WTC11 (cell line): Measurements from ENCODE around the gene MIAT. TPM values are rescaled to one million over a fixed set of nuclear protein-coding genes. Genes with fewer than 3 reads are reported as not detected.

Source experiments
- ATAC-seq: fragments of 200-7000 bp; cut with Tn5 transposase; 2 replicates; pipeline ENCODE4 v1.10.0; 2021; ENCODE audit warnings: mild to moderate bottlenecking, moderate library complexity
- CTCF ChIA-PET: fragments of 300-600 bp; sonication (Branson Sonifier 250); formaldehyde crosslinking; loops from one replicate; lab custom pipeline; 2021; ENCODE audit warnings: antibody characterized with exemption; lab: Charles Lee
- POLR2A ChIA-PET: fragments of 350-600 bp; sonication (Branson Sonifier 250); formaldehyde crosslinking; loops from one replicate; lab custom pipeline; 2021; ENCODE audit warnings: antibody characterized with exemption; lab: Charles Lee
- DNase-seq: peaks from one replicate; pipeline ENCODE4 v3.0.0; 2021; ENCODE audit warnings: low spot score
- H3K27ac Mint-ChIP-seq: 2 replicates; pipeline ENCODE4 v1.8.0; 2021; ENCODE audit warnings: mixed read lengths
- H3K27me3 Mint-ChIP-seq: 2 replicates; pipeline ENCODE4 v1.8.0; 2021; ENCODE audit warnings: low read depth, mild to moderate bottlenecking, moderate library complexity, mixed read lengths
- H3K36me3 Mint-ChIP-seq: 2 replicates; pipeline ENCODE4 v1.8.0; 2021; ENCODE audit warnings: mixed read lengths
- H3K4me1 Mint-ChIP-seq: 2 replicates; pipeline ENCODE4 v1.8.0; 2022; ENCODE audit warnings: mixed read lengths
- H3K4me3 Mint-ChIP-seq: 2 replicates; pipeline ENCODE4 v1.8.0; 2021; ENCODE audit warnings: mild to moderate bottlenecking, moderate library complexity, mixed read lengths
- H3K9me3 Mint-ChIP-seq: 2 replicates; pipeline ENCODE4 v1.8.0; 2021; ENCODE audit warnings: mixed read lengths
- ATF2 ChIP-seq: sonication (generic); formaldehyde crosslinking; IDR thresholded peaks from 2 replicates; pipeline ENCODE4 v1.8.1; 2022; ENCODE audit warnings: low read depth, missing genetic modification reagents, borderline replicate concordance
- CBFB ChIP-seq: sonication (generic); formaldehyde crosslinking; IDR thresholded peaks from 2 replicates; pipeline ENCODE4 v1.8.1; 2022; ENCODE audit warnings: mild to moderate bottlenecking, low read depth, missing genetic modification reagents
- CTCF ChIP-seq: fragments of 200-600 bp; IDR thresholded peaks from 2 replicates; pipeline ENCODE4 v1.8.0; 2022; ENCODE audit warnings: antibody characterized with exemption
- E2F4 ChIP-seq: sonication (generic); formaldehyde crosslinking; IDR thresholded peaks from 2 replicates; pipeline ENCODE4 v1.8.1; 2022; ENCODE audit warnings: low read depth, mild to moderate bottlenecking, moderate library complexity, missing genetic modification reagents, borderline replicate concordance
- FOXJ3 ChIP-seq: sonication (generic); formaldehyde crosslinking; IDR thresholded peaks from 2 replicates; pipeline ENCODE4 v1.9.0; 2021; ENCODE audit warnings: missing genetic modification reagents, mild to moderate bottlenecking, borderline replicate concordance
- GABPB1 ChIP-seq: sonication (generic); formaldehyde crosslinking; IDR thresholded peaks from 2 replicates; pipeline ENCODE4 v1.8.1; 2023; ENCODE audit warnings: mild to moderate bottlenecking, missing genetic modification reagents
- IRF2 ChIP-seq: sonication (generic); formaldehyde crosslinking; IDR thresholded peaks from 2 replicates; pipeline ENCODE4 v1.8.0; 2022; ENCODE audit warnings: low read depth, missing genetic modification reagents, borderline replicate concordance
- NR3C1 ChIP-seq: sonication (generic); formaldehyde crosslinking; conservative IDR thresholded peaks from 2 replicates; pipeline ENCODE4 v1.8.1; 2023; ENCODE audit warnings: low read depth, mild to moderate bottlenecking, missing genetic modification reagents
- PREB ChIP-seq: sonication (generic); formaldehyde crosslinking; IDR thresholded peaks from 2 replicates; pipeline ENCODE4 v1.8.1; 2022; ENCODE audit warnings: mild to moderate bottlenecking, missing genetic modification reagents, moderate library complexity, borderline replicate concordance
- PRRX2 ChIP-seq: fragments of 250-450 bp; sonication (Bioruptor Pico); IDR thresholded peaks from 2 replicates; pipeline ENCODE4 v1.8.0; 2021; ENCODE audit warnings: mild to moderate bottlenecking
- RELA ChIP-seq: sonication (generic); formaldehyde crosslinking; IDR thresholded peaks from 2 replicates; pipeline ENCODE4 v1.8.1; 2022; ENCODE audit warnings: missing genetic modification reagents, mild to moderate bottlenecking, borderline replicate concordance
- TP53 ChIP-seq: sonication (generic); formaldehyde crosslinking; IDR thresholded peaks from 2 replicates; pipeline ENCODE4 v1.8.1; 2023; ENCODE audit warnings: mild to moderate bottlenecking, missing genetic modification reagents
- ZBTB21 ChIP-seq: sonication (generic); formaldehyde crosslinking; IDR thresholded peaks from 2 replicates; pipeline ENCODE4 v1.8.1; 2023; ENCODE audit warnings: mild to moderate bottlenecking, missing genetic modification reagents, borderline replicate concordance
- ZBTB43 ChIP-seq: sonication (generic); formaldehyde crosslinking; IDR thresholded peaks from 2 replicates; pipeline ENCODE4 v1.8.1; 2023; ENCODE audit warnings: mild to moderate bottlenecking, missing genetic modification reagents
- ZNF138 ChIP-seq: sonication (generic); formaldehyde crosslinking; conservative IDR thresholded peaks from 2 replicates; pipeline ENCODE4 v1.8.1; 2022; ENCODE audit warnings: mild to moderate bottlenecking, moderate library complexity, missing genetic modification reagents
- ZNF232 ChIP-seq: sonication (generic); formaldehyde crosslinking; IDR thresholded peaks from 2 replicates; pipeline ENCODE4 v1.8.0; 2022; ENCODE audit warnings: mild to moderate bottlenecking, missing genetic modification reagents
- ZNF281 ChIP-seq: sonication (generic); formaldehyde crosslinking; IDR thresholded peaks from 2 replicates; pipeline ENCODE4 v1.8.0; 2023; ENCODE audit warnings: mild to moderate bottlenecking, missing genetic modification reagents
- ZNF423 ChIP-seq: fragments of 250-450 bp; sonication (Bioruptor Pico); IDR thresholded peaks from 2 replicates; pipeline ENCODE4 v2.1.2; 2022; ENCODE audit warnings: mild to moderate bottlenecking, moderate library complexity
- total RNA-seq: library from RNA; stranded (reverse); gene quantifications from 3 replicates; pipeline ENCODE4 v1.2.3, GENCODE V29; 2021

MIAT gene
- total RNA-seq, 1 experiment from 2014 or later: 50.7 TPM

GRCh38 chr22:26648528-26649388, 8.6 kb upstream of the MIAT start:
- peak overlapping the region; percentile 46 for H3K27ac Mint-ChIP-seq
- H3K36me3 Mint-ChIP-seq: no peaks in the 10 kb centered on the region
- H3K4me3 Mint-ChIP-seq: peak overlapping the region; percentile 53
- H3K27me3 Mint-ChIP-seq: peaks cover 11% of the 10 kb centered on the region
- H3K4me1 Mint-ChIP-seq: peaks cover 66% of the 10 kb centered on the region
- ChIA-PET CTCF (no interaction called here), POLR2A (no interaction called here)
- DNase-seq: no peak
- no peak for ATAC-seq
- no peaks in the 10 kb centered on the region for H3K9me3 Mint-ChIP-seq
- TF ChIP-seq ZBTB43 (no peak), PREB (CRISPR knock-in tag) (no peak), RELA (CRISPR knock-in tag) (no peak), E2F4 (no peak), IRF2 (CRISPR knock-in tag) (no peak), ZNF423 (CRISPR knock-in tag) (no peak), ZNF281 (CRISPR knock-in tag) (no peak), CTCF (no peak), ZBTB21 (CRISPR knock-in tag) (no peak)

GRCh38 chr22:26650722-26651421, 6.5 kb upstream of the MIAT start:
- H3K27me3 Mint-ChIP-seq: peaks cover 14% of the 10 kb centered on the region
- no peak for ATAC-seq
- DNase-seq: no peak
- H3K27ac Mint-ChIP-seq: no peak overlapping the region
- ChIA-PET CTCF (interaction anchor here (1.2 to 1.5 kb wide), 2 partner anchors 22 to 148 kb away, joined by 3 to 4 read pairs; no protein-coding TSS in a partner anchor), POLR2A (no interaction called here)
- peaks cover 49% of the 10 kb centered on the region for H3K4me1 Mint-ChIP-seq
- no peaks in the 10 kb centered on the region for H3K9me3 Mint-ChIP-seq
- no peaks in the 10 kb centered on the region for H3K36me3 Mint-ChIP-seq
- TF ChIP-seq GABPB1 (CRISPR knock-in tag) (no peak), PRRX2 (CRISPR knock-in tag) (no peak)
- no peak overlapping the region for H3K4me3 Mint-ChIP-seq

GRCh38 chr22:26651815-26652214, 5.6 kb upstream of the MIAT start:
- Mint-ChIP-seq H3K27me3 (peaks cover 18% of the 10 kb centered on the region), H3K9me3 (no peaks in the 10 kb centered on the region), H3K4me1 (peaks cover 39% of the 10 kb centered on the region), H3K36me3 (no peaks in the 10 kb centered on the region), H3K4me3 (no peak overlapping the region), H3K27ac (no peak overlapping the region)
- TF ChIP-seq ATF2 (CRISPR knock-in tag): no peak
- no peak for TF ChIP-seq FOXJ3 (CRISPR knock-in tag)
- TF ChIP-seq RELA (CRISPR knock-in tag): no peak
- no peak for TF ChIP-seq ZNF232 (CRISPR knock-in tag)
- TF ChIP-seq CBFB (CRISPR knock-in tag): no peak
- TF ChIP-seq ZNF138 (CRISPR knock-in tag): no peak
- TF ChIP-seq NR3C1: no peak
- no peak for TF ChIP-seq TP53 (CRISPR knock-in tag)
- ATAC-seq (no peak), DNase-seq (no peak)
- CTCF ChIA-PET: no interaction called here
- POLR2A ChIA-PET: no interaction called here
